Upper lobe of right lung (tissue), 1 donor: ENCODE results near the gene ITPRIP. TPM values are rescaled to one million over a fixed set of nuclear protein-coding genes. Genes with fewer than 3 reads are reported as not detected.
A peak's percentile ranks its signal among the peaks of the same experiment; 100 is the strongest.

Experiments
- ATAC-seq: fragments of 200-7000 bp; cut with Tn5 transposase; one replicate; pipeline ENCODE4 v1.9.1; 2020; ENCODE audit warnings: mild to moderate bottlenecking, moderate library complexity
- DNase-seq: peaks from one replicate; pipeline ENCODE4 v3.0.0-alpha.2; 2020
- H3K27ac ChIP-seq: fragments of 200-600 bp; one replicate; pipeline ENCODE4 v1.8.0; 2022
- H3K27me3 ChIP-seq: fragments of 200-600 bp; one replicate; pipeline ENCODE4 v1.8.0; 2022; ENCODE audit warnings: mild to moderate bottlenecking
- H3K36me3 ChIP-seq: fragments of 200-600 bp; one replicate; pipeline ENCODE4 v1.8.0; 2022
- H3K4me1 ChIP-seq: fragments of 200-600 bp; one replicate; pipeline ENCODE4 v1.8.0; 2022
- H3K4me3 ChIP-seq: fragments of 200-600 bp; one replicate; pipeline ENCODE4 v1.8.0; 2022; ENCODE audit warnings: mild to moderate bottlenecking
- H3K9me3 ChIP-seq: fragments of 200-600 bp; one replicate; pipeline ENCODE4 v1.8.0; 2022
- CTCF ChIP-seq: fragments of 200-600 bp; IDR thresholded peaks from one replicate; pipeline ENCODE4 v1.8.0; 2022; ENCODE audit warnings: antibody characterized with exemption
- intact Hi-C: fragments of 100-400 bp; cut with DNase I; formaldehyde crosslinking; loops from one replicate; pipeline ENCODE4 v1.11.0; 2022
- microRNA-seq: library from miRNA; unstranded; fragments of <30 nt; microRNA quantifications from one replicate; pipeline ENCODE4 v1.2.0, GENCODE V29; 2020; ENCODE audit warnings: borderline microRNAs expressed
- total RNA-seq: library from RNA; stranded (reverse); fragmentation: NEBNext Ultra II Directional; extraction: Animal tissue kit (Norgen Biotek cat#: 25700); gene quantifications from one replicate; pipeline ENCODE4 v1.2.1, GENCODE V29; 2021
- donor health status: DM: no; HTN: yes; CAD: no; lungs with severe emphysema.

The ITPRIP gene
- total RNA-seq, 1 donor from 2014 or later: 34.4 TPM

DNA sequence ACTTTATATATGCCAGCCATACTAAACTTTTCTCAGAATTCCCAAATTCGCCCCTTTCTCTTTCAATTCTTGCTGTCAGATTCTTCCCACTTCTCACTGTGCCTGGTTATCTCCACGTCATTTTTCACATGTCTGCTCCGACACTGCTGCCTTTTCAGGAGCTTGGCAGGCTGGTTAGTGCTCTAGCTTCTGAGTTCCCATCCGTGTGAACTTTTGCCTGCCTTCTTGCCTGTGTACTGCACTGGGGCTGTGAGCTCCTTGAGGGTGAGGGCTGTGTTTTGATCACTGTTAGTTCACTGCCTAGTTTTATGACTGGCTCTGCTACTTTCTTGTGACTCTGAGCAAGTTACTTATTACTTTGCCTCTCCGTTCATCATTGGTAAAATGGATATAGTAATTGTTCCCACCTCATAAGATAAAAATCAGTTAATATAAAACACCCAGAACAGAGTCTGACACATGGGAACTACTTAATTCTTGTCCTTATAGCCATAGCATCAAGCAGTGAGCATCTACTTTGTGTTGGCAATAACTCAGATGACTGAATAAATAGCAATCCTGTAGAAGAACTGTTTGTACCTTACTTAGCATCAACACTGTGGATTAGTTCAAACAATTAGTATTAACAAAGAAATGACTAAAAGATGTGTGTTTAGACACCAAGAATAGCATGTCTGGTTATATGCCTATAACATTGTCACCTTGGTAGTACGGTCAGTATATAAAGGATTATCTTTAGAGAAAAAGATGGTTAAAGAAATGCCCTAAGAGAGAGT is 78.1 kb downstream of the ITPRIP start:
- Histone ChIP-seq H3K9me3 (no peaks in the 10 kb centered on the region), H3K27ac (peak overlapping the region; percentile 48), H3K27me3 (no peaks in the 10 kb centered on the region), H3K4me3 (no peak overlapping the region), H3K36me3 (peaks cover 80% of the 10 kb centered on the region), H3K4me1 (peaks cover 48% of the 10 kb centered on the region)
- no peak for TF ChIP-seq CTCF
- no peak for DNase-seq
- no peak for ATAC-seq
- intact Hi-C loops: no loop called here

Small RNA genes within 50 kb of the gene (microRNA-seq; reads per million reads assigned to microRNA genes)
- gene MIR4482: 0.99 reads per million

Other genes starting within 250 kb of the ITPRIP start
- 5.5 TPM for gene SFR1, start 216.3 kb downstream of the ITPRIP start, total RNA-seq
- 0.75 TPM for gene CFAP43, start 106.1 kb downstream of the ITPRIP start, total RNA-seq
- 110 TPM for gene GSTO1, start 83.6 kb downstream of the ITPRIP start, total RNA-seq
- 9.1 TPM for gene GSTO2, start 69.3 kb downstream of the ITPRIP start, total RNA-seq
- 0.14 TPM for gene CFAP58, start 15.4 kb upstream of the ITPRIP start, total RNA-seq